Esophagus muscularis mucosa (tissue), 4 donors: ENCODE results near the gene CYP4F22. TPM values are rescaled to one million over a fixed set of nuclear protein-coding genes. Genes with fewer than 3 reads are reported as not detected.

ENCODE experiments used
- DNase-seq: peaks from one replicate; pipeline ENCODE4 v3.0.0-alpha.2; 2017; ENCODE audit errors: extremely low spot score
- H3K27ac ChIP-seq, 4 donors: fragments of 200-600 bp; sonication (generic); replicated peaks in 1 of 4; 1 replicate in 3 of 4; 2 replicates in 1 of 4; pipeline ENCODE4 v1.5.1; 2016 to 2019; ENCODE audit warnings: mild to moderate bottlenecking in 1 of 4
- H3K27me3 ChIP-seq, 4 donors: fragments of 200-600 bp; sonication (generic); one replicate each; pipeline versions ENCODE4 v1.5.1 to v1.6.0; 2016 to 2019
- H3K36me3 ChIP-seq, 4 donors: fragments of 200-600 bp; sonication (generic); one replicate each; pipeline ENCODE4 v1.5.1; 2016 to 2019
- H3K4me1 ChIP-seq, 4 donors: fragments of 200-600 bp; sonication (generic); one replicate each; pipeline ENCODE4 v1.5.1; 2016 to 2019
- H3K4me3 ChIP-seq, 4 donors: fragments of 200-600 bp; sonication (generic); 1 replicate in 2 of 4; 2 replicates in 2 of 4; pipeline ENCODE4 v1.5.1; 2016 to 2019; ENCODE audit warnings: mild to moderate bottlenecking in 4 of 4, moderate library complexity in 1 of 4
- H3K9me3 ChIP-seq, 4 donors: fragments of 200-600 bp; sonication (generic); 1 replicate in 3 of 4; 2 replicates in 1 of 4; pipeline ENCODE4 v1.5.1; 2016 to 2019
- EP300 ChIP-seq: sonication (generic); formaldehyde crosslinking; IDR thresholded peaks from one replicate; pipeline ENCODE4 v1.6.1; 2017; ENCODE audit warnings: antibody characterized with exemption
- POLR2A ChIP-seq: fragments of 450-650 bp; IDR thresholded peaks from one replicate; pipeline ENCODE4 v1.6.1; 2017; ENCODE audit warnings: antibody characterized with exemption, moderate library complexity, mild to moderate bottlenecking, low read depth
- POLR2AphosphoS5 ChIP-seq, 2 donors: sonication (generic); formaldehyde crosslinking; IDR thresholded peaks; one replicate each; pipeline ENCODE4 v1.6.1; 2017; ENCODE audit warnings: antibody characterized with exemption in 2 of 2
- WGBS: methylation state at CpG from one replicate; pipeline ENCODE4 v1.1.5; 2018; 5-methylcytosine and 5-hydroxymethylcytosine counted together
- intact Hi-C: fragments of 100-400 bp; cut with DNase I; formaldehyde crosslinking; loops from one replicate; pipeline ENCODE4 v1.15.1; 2023
- total RNA-seq, 4 donors: library from RNA; depleted of rRNA; stranded (reverse); fragments of >200 nt; gene quantifications; one replicate each; pipeline versions ENCODE4 v1.1.0 to v1.2.1, GENCODE V29; 2016
- TF ChIP-seq, protein P1 (sequence below), 3 experiments: fragments of 200-600 bp in 2 of 3; fragments of 450-650 bp in 1 of 3; sonication (generic) in 2 of 3; IDR thresholded peaks; one replicate each; pipeline ENCODE4 v1.5.1; 2017 to 2019; ENCODE audit warnings: antibody characterized with exemption in 3 of 3, mild to moderate bottlenecking in 2 of 3, moderate library complexity in 1 of 3

Gene CYP4F22
- total RNA-seq = not detected

DNA sequence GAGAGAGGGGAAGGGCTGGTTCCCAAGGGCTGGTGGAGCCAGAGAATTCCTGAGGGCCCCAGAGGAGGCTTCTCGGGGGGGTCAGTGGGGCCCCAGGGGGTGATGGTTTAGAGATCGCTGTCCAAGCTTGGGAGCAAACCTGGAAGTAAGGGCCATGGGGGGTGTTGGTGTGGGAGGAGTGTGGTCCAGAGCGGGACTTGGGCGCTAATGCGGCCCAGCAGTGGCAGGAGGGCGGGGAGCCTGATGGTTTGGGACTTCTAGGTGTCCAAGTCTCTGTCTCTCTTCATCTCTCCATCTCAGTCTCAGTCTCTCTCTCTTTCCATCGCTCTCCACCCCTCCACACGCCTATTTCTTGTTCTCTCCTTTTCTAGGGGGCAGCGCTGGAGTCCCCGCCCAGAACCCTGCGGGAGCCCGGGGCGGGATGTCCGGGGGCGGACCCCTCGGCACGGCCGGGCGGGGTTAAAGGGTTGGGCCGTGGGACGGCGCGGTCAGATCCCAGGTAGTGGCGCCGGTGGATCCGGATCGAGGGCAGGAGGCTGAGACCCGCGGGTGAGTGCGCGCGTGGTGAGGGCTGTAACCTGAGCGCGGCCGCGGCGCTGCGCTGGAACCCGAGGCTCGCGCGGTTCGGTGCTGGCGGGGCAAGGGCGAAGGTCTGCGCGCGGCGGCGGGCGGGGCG is at the start of gene CYP4F22:
Gene CYP4F22 (plus strand): TSS at position 491 of the 676 bp plus-strand sequence. CDS start 16,812 bp downstream, outside the sequence.
- no peak for DNase-seq
- H3K27me3 ChIP-seq = peaks cover 0 to 88% (median 23%) of the 10 kb centered on the region in 4 donors
- intact Hi-C loops = no loop called here
- H3K4me3 ChIP-seq = peak within 1 kb of the TSS; percentile 13 to 37 (median 22)
- H3K9me3 ChIP-seq = peaks cover 0 to 4% (median 0%) of the 10 kb centered on the region in 4 donors
- H3K4me1 ChIP-seq = peaks cover 5 to 13% (median 8%) of the 10 kb centered on the region in 4 donors
- H3K36me3 ChIP-seq = no peaks in the 10 kb centered on the region
- 8% methylated on average over 25 of the region's 52 CpGs for WGBS
- no peak within 1 kb of the TSS for H3K27ac ChIP-seq
- no peak for TF ChIP-seq POLR2A
- no peak for TF ChIP-seq EP300
- TF ChIP-seq, protein P1, sequence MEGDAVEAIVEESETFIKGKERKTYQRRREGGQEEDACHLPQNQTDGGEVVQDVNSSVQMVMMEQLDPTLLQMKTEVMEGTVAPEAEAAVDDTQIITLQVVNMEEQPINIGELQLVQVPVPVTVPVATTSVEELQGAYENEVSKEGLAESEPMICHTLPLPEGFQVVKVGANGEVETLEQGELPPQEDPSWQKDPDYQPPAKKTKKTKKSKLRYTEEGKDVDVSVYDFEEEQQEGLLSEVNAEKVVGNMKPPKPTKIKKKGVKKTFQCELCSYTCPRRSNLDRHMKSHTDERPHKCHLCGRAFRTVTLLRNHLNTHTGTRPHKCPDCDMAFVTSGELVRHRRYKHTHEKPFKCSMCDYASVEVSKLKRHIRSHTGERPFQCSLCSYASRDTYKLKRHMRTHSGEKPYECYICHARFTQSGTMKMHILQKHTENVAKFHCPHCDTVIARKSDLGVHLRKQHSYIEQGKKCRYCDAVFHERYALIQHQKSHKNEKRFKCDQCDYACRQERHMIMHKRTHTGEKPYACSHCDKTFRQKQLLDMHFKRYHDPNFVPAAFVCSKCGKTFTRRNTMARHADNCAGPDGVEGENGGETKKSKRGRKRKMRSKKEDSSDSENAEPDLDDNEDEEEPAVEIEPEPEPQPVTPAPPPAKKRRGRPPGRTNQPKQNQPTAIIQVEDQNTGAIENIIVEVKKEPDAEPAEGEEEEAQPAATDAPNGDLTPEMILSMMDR (IDR thresholded peaks at IDR 0.05) = no peak
- no peak for TF ChIP-seq POLR2AphosphoS5 (IDR thresholded peaks at IDR 0.05)

DNA sequence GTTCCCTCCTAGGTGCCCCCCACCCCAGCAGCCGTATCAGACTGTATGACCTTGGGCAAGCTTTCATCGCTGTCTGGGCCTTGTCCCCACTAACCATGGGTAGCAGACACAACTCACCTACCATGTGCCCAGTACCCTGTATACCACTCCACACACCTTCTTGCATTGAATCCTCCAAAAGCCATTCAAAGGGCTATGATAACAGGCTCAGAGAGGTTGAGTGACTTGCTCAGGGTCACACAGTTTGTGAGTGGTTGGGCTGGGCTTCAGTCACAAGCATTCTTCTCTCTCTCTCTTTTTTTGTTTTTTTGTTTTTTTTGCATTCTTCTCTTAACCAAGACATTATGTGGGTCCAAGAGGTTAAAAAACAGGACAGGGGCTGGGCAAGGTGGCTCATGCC is 46.6 kb upstream of the CYP4F22 start:
- WGBS = 94% methylated on average over 2 of the region's 2 CpGs

DNA sequence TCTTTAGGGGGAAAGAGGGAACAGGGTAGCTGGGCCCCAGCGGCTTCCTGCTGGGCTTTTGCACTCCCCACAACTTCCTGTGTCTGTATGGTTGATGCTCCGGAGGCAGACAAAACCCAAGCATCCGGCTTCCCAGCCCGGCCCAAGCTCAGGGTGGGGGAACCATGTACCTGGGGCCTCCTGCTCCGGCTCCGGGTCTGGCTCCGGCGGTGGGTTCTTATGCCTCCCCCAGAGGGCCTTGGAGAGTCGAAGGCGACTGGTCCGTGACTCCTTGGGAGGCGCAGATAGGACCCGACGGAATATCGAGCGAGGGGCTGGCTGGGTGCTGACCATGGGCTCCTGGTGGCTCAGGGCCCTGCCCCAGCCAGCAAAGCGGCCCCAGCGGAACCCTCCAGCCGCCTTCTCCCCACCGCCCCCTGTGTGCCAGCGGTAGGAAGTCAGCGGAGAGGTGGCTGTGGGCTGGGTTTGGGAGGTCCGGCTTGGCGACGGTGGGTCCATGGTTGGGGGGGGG is 44.4 kb upstream of the CYP4F22 start:
- Histone ChIP-seq H3K9me3 (no peaks in the 10 kb centered on the region), H3K36me3 (no peaks in the 10 kb centered on the region), H3K4me3 (peak overlapping the region; percentile 39 to 56 (median 43)), H3K27me3 (peaks cover 0 to 83% (median 16%) of the 10 kb centered on the region in 4 donors), H3K4me1 (peaks cover 0 to 5% (median 0%) of the 10 kb centered on the region in 4 donors), H3K27ac (peak overlapping the region in 3 of 4 donors; percentile 39 to 47 (median 40))
- intact Hi-C loops = no loop called here
- WGBS = 47% methylated on average over 9 of the region's 25 CpGs
- TF ChIP-seq EP300 (no peak), POLR2A (no peak), POLR2AphosphoS5 (IDR thresholded peaks at IDR 0.05) (no peak)
- TF ChIP-seq, protein P1 (IDR thresholded peaks at IDR 0.05) = no peak
- no peak for DNase-seq

More for the DNA sequence above, 46.6 kb upstream of the CYP4F22 start:
- Histone ChIP-seq H3K27ac (no peak overlapping the region), H3K36me3 (no peaks in the 10 kb centered on the region), H3K9me3 (no peaks in the 10 kb centered on the region), H3K4me3 (no peak overlapping the region), H3K4me1 (peaks cover 8 to 19% (median 14%) of the 10 kb centered on the region in 4 donors), H3K27me3 (peaks cover 0 to 88% (median 28%) of the 10 kb centered on the region in 4 donors)
- intact Hi-C loops = no loop called here
- DNase-seq = no peak
- TF ChIP-seq POLR2A (no peak), EP300 (no peak), POLR2AphosphoS5 (IDR thresholded peaks at IDR 0.05) (no peak)
- TF ChIP-seq, protein P1 (IDR thresholded peaks at IDR 0.05) = no peak

DNA sequence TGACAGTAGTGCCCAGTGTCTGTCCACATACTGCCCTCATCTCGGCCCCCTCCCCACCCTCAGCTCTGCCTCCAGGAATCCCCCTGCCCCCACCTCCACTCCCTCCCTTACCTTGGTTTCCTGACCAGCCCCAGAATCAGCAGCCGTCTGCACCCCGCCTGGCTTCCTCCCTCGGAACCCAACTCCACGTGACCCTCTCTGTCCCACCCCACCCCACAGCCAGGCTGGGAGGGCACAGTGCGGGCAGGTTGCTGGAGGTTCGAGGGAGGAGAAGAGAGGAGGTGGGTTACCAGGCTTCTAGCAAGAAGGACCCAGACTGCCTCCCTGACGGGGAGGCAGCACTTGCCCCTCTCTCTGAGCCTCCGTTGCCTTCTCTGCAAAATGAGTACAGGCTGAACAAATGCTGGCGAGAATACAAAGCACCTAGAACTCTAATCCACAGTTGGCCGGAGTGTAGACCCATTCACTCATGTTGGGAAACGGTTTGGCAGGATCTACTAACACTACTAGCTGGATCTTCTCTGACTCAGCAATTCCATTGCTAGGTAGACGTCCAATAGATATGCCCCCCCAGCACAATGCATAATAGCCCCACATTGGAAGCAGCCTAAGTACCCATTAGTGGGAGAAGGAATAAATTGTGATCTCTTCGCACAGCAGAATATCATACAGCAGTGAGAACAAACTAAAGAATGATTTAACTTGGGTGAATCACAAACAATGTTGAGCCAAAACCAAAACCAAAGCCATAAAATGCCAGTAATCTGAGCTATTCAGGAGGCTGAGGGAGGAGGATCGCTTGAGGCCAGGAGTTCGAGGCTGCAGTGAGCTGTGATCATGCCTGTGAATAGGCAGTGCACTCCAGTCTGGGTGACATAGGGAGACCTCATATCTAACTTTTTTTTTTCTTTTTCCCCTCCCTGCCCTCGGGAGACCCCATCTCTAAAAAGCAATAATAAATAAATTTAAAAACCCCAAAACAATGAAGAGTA is 43.6 kb upstream of the CYP4F22 start, which contains the start of gene RASAL3:
Gene RASAL3 (minus strand): TSS at position 151 of the 992 bp plus-strand sequence. CDS start 186 bp downstream, outside the sequence.
- H3K4me3 ChIP-seq = peak within 1 kb of the TSS; percentile 39 to 56 (median 43)
- H3K36me3 ChIP-seq = no peaks in the 10 kb centered on the region
- WGBS = 28% methylated on average over 16 of the region's 17 CpGs
- H3K4me1 ChIP-seq = peaks cover 5 to 11% (median 7%) of the 10 kb centered on the region in 4 donors
- H3K27me3 ChIP-seq = peaks cover 0 to 83% (median 22%) of the 10 kb centered on the region in 4 donors
- DNase-seq = no peak
- H3K27ac ChIP-seq = peak within 1 kb of the TSS in 3 of 4 donors; percentile 39 to 47 (median 40)
- H3K9me3 ChIP-seq = no peaks in the 10 kb centered on the region
- TF ChIP-seq EP300 (no peak), POLR2AphosphoS5 (IDR thresholded peaks at IDR 0.05) (no peak), POLR2A (no peak)
- TF ChIP-seq, protein P1 (IDR thresholded peaks at IDR 0.05) = no peak
- intact Hi-C loops = no loop called here
